Measurements from ENCODE around the gene PXYLP1.
A peak's percentile ranks its signal among the peaks of the same experiment; 100 is the strongest.

GRCh38 chr3:141192345-141192744 lies 39.3 kb upstream of the PXYLP1 start:
- TF ChIP-seq CTCF (IDR thresholded peaks at IDR 0.05): peak; percentile 95 to 99 (median 98)
- TF ChIP-seq POLR2A (IDR thresholded peaks at IDR 0.05): no peak
- no peak for TF ChIP-seq POLR2AphosphoS5 (IDR thresholded peaks at IDR 0.05)
- no peak for TF ChIP-seq EP300 (IDR thresholded peaks at IDR 0.05)
